Limb (tissue), 2 donors: ENCODE measurements around the gene TXNDC17.
"Not testable (repeated sequence)": the region's sequence is repeated elsewhere in the genome, so short reads cannot be mapped to it uniquely, and the experiment has no call there.

ENCODE experiments used
- DNase-seq, 2 donors: peaks; one replicate each; pipeline ENCODE4 v3.0.0-alpha.2; 2016; ENCODE audit errors: extremely low spot score in 2 of 2

TXNDC17 gene

DNA sequence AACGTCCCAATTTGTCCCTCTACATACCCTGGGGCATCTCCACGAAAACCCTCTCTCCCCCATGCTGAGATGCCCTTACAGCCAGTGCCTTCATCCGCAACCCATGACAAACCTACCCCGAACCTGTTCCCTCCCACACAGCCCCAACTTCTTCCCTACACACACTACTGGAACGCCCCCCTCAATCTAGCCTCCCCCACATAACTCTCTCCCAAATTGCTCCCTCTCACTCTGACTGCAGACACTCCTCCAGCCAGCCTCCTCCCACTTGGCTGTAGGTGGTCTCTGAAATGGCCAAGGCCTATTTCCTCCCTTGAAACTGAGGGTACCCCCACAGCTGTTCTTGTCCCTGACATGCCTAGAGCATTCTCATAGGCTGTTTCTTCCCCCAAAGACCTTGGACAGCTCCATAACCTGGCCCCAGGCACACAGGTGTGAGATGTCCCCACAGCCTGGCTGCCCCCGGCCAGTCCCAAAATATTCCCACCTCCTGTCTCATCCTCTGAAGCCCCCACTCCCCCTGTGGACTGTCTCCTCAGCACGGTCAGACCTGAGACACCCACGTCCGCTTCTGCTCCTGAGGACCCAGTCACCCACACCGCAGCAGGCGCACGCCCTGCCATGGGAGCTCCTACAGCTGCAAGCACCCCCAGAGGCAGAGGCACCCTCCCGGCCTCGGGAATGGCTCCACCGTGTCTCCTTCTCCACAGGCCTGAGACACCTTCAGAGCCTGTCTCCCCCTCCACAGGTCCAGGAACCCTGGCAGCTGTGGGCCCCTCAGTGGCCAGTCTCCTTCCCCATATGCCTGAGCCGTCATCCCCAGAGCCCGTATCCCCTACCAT lies 4.0 kb upstream of the TXNDC17 start:
- no peak for DNase-seq

DNA sequence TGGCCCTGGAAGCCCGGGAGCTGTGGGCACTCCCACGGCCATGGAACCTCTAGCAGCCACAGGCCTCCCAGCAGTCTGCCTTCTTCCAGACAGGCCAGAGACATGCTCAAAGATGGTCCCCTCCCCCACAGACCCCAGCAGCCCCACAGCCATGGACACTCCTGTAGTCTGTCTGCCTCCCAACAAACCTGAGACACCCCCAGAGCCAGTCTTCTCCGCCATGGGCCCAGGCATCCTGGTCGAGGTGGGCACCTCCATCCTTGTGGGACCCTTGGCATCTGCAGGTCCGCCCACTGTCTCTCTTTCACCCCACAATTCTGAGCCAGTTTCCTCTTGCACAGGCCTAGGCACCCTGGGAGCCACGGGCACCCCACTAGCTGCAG lies 3.4 kb upstream of the TXNDC17 start:
- no peak for DNase-seq

DNA sequence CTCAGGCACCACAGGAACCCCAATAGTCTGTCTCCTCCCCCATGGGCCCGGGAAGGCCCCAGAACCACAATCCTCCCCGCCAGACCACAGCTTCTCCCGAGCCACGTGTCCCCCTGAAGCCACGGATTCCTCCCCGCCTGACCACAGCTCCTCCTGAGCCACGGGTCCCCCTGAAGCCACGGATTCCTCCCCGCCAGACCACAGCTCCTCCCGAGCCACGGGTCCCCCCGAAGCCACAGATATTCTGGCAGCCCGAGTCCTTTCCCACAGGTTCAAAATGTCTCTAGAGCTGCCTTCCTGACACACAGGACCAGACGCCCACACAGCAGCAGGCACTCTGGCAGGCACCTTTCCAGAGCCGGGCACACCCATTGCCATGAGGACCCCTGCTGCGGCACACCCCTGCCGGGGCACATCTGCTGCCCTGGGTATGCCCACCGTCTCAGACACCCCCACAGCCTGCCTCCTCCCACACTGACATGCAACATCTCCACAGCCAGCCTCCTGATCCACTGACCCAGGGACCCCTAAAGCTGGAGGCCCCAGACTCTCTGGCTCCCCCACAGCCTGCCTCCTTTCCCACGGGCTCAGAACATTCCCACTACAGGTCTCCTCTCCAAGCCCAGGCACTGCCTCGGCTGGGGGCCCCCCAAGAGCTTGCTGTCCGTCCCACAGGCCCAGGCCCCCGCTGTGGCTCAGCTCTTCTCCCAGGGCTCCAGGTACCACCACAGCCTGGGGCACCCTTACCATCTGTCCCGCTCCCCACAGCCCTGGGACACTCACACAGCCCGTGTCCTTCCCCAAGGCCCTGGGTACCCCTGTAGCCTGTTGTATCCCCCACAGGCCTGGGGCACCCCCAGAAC lies 2.6 kb upstream of the TXNDC17 start:
- DNase-seq = no peak

- no peak for DNase-seq
Measured at GRCh38 chr17:6639014-6639585, 1.8 kb upstream of the TXNDC17 start.

DNA sequence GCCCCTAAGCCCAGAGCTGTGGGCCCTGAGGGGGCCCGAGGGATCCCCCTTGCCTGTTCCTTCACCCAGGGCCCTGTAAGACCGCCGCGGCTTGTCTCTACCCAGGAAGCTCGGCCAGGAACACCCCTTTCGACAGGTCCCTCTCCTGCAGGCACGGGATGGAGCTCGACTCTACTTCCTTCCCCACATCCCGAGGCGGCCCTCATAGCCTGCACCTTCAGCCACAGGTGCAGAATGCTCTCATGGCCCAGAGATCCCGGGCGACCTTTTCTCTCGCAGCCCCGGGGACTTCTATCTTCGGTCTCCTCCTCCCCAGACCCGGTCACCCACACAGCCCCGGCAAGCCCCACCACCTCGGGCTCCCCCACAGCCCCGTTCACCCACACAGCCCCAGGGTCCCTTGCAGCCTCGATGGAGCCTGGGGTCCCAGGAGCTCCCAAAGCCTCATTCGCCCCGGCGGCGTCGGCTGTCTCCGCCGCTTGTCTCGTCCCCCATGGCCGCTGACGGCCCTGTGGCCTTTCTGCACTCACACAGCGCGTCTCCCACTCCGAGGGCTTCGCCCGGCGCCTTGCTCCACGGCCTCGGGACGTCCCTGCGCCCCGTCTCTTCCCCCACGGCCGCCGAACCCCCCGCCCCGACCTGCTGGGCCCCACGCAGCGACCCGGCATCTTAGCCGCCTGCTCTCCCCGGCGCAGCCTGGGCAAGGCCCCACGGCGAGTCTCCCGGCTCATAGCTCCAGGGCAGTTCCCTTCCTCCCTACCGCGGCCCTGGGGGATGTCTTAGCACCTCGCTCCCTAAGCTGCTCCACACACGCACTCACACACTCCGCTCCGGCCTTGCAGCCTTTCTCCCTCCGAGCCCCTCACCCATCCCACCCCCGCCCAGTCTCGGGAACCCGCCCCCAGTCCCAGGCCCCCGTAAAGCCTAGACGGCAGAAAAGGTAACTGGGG lies 999 bp upstream of the TXNDC17 start:
- DNase-seq = peak in 1 of 2 donors; percentile 12

DNA sequence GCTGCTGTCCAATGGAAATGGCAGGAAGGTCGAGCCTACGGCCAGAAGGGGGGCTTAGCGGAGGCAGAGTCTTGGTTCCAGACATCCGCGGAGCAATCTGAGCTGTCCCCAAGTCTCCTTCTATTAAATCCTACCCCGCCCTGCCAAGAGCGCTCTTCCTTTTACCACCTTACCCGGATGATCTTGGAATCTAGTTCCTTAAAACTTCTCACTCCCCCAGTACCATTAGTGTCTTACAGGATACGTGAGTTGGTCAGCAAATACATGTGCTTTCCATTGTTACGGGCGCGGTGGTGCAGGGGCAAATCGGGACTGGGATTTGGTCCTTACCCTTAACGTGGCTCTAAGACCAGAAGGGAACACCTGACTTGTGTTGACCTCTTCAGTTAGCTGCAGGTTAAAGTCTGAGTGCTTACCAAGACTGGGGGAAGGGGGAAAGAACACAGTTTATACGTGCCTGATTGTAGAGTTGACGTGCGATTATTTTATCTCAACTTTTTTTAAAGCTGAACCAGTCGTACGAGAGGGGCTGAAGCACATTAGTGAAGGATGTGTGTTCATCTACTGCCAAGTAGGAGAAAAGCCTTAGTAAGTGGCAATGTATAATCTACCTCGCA lies 495 bp downstream of the TXNDC17 start:
- DNase-seq = peak in 1 of 2 donors; percentile 13

GRCh38 chr17:6642592-6642991 lies 1.7 kb downstream of the TXNDC17 start:
- DNase-seq = no peak

- DNase-seq = no peak
Measured at GRCh38 chr17:6643451-6644125, 2.7 kb downstream of the TXNDC17 start.

DNA sequence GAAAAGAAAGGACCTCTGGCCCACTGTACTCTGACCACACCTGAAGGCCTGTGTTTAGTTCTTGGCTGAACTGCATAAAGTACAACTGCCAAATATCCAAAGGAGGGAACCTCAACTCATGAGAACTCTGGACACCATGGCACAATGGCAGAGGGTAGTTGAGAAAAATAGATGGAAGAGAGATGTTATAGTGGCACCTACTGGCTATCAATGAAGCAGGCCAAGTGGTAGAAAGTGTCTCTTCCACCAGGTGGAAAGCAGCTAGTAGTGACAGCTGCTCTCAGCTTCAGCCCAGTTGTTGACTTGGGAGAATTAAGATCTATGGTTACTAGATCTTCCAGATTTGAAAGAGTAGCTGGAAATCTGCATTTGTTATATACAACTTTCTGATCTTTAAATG lies 7.3 kb downstream of the TXNDC17 start:
- no peak for DNase-seq

DNA sequence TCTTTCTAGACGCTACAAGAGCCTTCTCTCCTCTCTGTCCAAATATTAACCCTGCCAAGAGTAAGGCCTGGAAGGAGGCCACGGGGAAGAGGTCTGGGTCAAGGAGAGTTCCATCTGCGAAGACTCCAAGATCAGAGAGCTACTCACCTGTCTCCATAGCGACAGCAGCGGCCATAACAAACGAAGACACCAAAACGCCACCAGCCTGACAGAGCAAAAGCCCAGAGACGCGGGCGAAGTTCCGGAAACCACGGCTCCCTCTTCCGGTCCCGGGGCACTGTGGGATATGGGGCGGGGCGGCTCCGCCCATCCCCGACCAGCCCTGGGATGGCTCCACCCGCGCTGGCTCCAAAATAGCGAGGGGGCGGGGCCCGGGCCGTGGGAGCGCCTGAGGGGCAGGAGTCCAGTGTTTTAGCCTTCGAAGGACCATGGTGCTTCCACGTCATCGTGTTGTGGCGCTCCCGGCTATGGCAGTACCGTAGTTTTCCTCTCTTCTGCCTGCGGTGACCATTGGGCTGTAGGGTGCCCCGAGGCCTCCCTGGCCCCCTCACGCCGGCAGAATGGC lies 10.6 kb downstream of the TXNDC17 start, which contains the start of the genes C17orf100 and MED31:
Gene C17orf100 (plus strand): TSS at position 409 of the 565 bp plus-strand sequence. CDS start 152 bp downstream, at position 561.
Gene MED31 (minus strand): TSS at position 252 of the 565 bp plus-strand sequence. CDS start 77 bp downstream, at position 175.
- peak; percentile 92 to 97 for DNase-seq

DNA sequence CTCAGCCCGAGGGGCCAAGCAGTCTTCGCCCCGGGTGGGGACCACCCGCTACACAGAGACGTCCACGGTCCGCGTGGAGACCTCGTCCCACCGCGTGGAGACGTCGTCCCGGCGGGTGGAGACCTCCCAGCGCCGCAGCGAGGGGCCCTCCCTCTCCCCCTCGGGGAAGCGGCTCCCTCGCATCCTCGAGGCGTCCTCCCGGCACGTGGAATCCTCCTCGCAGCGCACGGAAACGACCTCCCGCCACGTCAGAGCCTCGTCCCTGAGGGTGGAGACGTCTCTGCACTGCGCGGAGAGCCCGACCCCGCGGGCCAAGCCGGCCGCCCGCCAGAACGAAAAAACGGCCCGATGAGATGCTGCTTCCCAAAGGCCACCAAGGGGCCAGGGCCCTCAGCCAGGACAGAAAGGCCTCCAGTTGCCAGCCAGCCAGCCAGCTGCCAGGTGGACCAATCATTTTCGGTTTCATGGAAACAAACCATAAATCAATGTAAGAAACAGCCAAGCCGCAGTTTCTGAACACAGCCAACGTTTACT lies 11.1 kb downstream of the TXNDC17 start:
- peak; percentile 14 to 75 for DNase-seq

DNA sequence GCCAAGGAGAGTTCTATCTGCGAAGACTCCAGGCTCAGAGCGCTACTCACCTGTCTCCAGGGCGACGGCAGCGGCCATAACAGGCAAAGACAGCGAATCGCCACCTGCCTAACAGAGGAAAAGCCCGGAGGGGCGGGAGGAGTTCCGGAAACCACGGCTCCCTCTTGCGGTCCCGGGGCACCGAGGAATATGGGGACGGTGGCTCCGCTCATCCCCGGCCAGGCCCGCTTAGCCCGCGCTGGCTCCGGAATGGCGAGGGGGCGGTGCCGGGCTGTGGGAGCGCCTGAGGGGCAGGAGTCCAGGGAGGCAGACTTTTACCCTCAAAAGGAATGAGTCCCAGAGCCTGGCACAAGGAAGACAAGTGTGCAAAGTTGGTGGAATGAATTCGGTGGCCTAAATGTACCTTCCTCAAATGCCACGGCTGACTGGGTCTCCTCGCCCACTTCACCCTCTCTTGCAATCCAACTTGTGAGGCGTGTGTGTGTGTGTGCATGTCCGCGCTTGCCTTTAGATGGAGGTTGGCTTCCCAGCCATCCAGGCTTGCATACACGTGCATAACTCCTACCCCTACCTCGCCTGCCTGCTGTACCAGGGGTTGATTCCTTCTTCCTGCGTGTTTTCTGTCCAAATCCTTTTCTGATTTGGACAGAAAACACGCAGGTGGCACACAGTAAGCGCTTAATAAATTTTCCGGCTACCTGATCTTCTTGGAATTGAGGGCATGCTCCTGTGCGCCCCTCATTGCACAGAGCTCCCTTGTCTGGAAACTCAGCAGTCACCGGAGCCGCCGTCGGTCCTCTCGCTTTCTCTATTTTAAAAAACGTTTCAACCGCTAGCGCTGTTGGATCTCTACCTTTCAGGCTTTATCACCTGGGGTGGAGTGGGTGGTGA lies 14.2 kb downstream of the TXNDC17 start:
- DNase-seq = no peak

DNA sequence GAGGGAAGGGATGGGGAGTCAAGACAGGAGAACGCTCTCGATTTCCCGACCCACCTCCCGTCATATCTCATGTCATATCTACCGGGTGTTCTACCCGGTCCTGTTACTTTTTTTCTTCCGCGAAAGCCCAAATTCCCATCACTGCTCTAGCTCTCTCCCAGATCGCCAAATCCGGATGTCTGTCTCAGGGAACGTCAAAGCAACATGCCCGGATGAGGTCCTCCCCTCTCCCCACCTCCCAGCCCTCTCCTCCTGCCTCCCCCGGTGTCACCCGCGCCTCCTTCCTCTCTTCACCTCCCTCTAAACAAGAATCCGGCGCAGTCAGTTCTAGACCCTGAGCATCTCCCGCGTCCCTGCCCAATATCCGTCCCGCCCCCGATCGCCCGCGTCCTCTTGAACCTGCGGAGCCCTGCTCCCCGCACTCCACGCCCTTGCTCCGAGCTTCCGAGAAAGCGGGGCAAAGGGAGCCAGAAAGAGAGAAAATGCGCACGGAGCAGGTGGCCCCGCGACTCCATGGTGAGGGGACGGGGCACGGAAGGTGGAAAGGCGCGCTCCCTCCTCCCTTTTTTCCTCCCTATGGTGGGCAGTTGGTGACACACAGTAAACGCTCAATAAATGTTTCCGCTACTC lies 15.0 kb downstream of the TXNDC17 start:
- DNase-seq = not testable (repeated sequence)

DNA sequence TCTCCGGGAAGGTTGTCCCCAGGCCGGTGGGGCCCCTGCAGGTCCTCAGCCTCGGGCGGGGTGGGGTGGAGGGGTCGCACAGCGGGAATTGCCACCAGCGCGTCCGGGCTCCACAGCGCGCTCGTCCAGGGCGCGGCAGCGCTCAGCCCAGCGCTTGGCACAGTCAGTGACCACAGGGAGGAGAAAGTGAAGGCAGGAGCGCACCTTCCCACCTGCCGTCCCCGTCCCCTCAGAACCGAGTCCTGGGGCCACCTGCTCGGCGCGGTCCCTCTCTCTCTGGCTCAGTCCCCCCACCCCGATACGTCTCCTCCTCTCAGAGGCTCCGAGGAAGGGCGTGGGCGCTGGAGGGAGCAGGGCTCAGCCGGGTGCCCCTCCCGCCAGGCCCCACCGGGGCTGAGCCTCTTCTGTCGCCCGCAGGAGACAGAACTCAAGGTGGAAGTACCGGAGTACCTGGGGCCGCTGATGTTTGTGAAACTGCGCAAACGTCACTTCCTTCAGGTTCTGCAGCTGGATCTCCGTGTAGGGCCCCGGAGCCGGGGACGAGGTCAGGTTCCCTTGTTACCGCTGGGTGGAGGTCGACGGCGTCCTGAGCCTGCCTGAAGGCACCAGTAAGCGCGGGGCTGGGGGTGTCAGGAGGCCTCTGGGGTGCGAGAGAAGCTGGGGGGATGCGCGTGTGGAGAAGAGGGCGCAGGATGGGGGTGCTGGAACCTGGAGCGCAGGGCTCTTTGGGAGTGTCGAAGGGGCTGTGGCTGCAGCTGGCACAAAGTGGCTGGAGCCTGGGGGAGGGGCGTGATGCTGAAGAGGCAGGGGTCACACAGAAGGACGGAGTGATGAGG lies 16.2 kb downstream of the TXNDC17 start:
- not testable (repeated sequence) for DNase-seq

DNA sequence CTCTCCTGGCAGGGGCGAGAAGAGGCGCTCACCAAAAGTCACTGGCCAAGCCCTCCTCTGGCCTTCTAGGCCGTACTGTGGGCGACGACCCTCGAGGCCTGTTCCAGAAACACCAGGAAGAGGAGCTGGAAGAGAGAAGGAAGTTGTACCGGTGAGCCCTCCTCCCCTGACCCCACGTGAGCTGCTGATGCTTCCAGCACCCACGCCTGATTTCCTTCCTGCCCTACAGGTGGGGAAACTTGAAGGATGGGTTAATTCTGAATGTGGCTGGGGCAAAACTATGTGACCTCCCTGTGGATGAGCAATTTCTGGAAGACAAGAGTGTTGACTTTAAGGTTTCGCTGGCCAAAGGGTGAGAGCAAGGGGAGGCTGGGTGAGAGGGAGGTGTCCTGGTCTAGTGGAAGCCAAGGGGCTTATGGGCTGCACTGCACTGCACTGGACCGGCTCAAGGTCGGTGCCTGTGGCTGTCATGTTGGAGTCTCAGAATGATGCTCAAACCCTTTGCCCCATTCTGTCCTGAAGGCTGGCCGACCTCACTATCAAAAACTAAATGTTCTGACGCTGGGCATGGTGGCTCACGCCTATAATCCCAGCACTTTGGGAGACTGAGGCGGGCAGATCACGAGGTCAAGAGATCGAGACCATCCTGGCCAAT lies 16.9 kb downstream of the TXNDC17 start:
- DNase-seq = no peak

DNA sequence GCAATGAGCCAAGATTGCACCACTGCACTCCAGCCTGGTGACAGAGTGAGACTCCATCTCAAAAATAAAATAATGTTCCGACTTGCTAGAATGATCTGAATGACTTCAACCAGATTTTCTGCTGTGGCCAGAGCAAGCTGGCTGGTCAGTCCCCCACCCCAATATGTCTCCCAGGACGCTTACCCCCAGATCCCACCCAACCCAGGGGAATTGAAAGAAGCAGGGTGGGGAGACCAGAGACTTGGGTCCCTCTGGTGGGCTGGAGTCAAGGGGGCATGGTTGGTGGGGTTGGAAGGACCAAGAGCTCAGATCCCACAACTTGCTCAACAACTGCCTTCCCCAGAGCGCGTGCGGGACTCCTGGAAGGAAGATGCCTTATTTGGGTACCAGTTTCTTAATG lies 17.6 kb downstream of the TXNDC17 start:
- not testable (repeated sequence) for DNase-seq
